GM19193 (cell line): Measurements from ENCODE around the gene ZMYND8.

Experiments
- POLR2A ChIP-seq: IDR thresholded peaks from 4 replicates; pipeline ENCODE4 v1.6.1; 2011; ENCODE audit not compliant: insufficient read depth, insufficient read length; ENCODE audit errors: extremely low read depth

ZMYND8 gene

DNA sequence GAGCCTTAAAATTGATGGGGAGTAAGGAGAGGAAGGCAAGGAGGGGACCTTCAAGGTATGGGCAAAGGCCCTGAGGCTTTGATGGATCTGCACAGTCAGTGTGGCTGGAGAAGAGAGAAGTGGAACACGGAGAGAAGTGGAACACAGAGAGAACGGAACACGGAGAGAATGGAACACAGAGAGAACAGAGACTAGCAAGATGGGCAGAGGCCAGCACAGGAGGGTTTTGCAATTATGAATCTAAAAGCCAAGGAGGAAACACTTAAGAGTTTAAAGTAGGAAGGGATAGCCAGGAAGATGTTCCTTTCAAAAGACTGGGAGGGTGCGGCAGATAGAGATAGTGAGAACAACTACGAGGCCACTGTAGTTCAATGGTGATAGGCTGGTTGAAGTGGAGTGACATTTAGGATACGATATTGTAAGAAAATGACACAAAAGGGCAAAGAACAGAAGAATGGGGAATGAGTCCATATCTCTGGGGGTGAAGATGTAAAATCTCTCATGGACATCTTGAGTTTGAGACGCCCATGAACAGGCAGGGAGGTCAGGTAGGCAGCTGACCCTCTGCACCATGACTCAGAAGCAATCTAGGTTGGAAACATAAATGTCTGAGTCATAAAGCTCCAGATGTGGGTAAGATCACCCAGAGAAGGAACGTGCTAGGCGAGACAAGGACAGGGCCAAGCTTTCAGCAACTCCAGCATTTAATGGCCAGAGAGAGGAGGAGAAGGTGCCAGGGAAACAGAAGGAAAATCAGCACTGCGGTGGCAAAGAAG, 25.4 kb downstream of the ZMYND8 start:
- TF ChIP-seq POLR2A = no peak

GRCh38 chr20:47330071-47330470, 26.4 kb downstream of the ZMYND8 start:
- TF ChIP-seq POLR2A = no peak

DNA sequence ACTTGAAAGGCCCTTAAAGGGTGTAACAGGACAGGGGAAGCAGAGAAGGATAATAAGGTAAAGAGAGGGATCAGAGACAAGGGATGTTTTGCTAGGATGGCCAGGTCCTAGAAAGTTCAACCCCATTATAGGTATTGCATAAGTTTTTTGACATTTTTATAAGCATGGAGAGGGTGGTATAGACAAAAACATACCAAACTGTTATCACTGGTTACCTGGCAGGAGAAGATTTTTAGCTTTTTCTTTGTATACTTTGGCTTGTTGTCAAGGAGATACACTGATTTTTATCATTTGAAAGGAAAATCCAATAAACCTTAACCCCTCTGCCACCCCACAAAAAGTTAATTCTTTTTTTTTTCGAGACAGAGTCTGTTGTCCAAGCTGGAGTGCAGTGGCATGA, 28.4 kb downstream of the ZMYND8 start:
- no peak for TF ChIP-seq POLR2A

DNA sequence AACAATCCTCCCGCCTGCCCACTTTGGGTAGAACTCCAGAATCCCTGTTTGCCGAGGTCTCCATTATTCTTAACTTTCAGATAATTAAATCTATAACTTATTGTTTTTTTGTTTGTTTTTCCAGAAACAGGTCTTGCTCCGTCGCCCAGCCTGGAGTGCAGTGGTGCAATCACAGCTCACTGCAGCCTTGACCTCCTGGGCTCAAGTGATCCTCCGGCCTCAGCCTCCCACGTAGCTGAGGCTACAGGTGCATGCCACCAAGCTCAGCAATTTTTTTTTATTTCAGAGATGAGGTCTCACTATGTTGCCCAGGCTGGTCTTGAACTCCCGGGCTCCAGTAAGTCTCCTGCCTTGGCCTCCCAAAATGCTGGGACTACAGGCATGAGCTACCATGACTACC, 28.8 kb downstream of the ZMYND8 start:
- TF ChIP-seq POLR2A = no peak

DNA sequence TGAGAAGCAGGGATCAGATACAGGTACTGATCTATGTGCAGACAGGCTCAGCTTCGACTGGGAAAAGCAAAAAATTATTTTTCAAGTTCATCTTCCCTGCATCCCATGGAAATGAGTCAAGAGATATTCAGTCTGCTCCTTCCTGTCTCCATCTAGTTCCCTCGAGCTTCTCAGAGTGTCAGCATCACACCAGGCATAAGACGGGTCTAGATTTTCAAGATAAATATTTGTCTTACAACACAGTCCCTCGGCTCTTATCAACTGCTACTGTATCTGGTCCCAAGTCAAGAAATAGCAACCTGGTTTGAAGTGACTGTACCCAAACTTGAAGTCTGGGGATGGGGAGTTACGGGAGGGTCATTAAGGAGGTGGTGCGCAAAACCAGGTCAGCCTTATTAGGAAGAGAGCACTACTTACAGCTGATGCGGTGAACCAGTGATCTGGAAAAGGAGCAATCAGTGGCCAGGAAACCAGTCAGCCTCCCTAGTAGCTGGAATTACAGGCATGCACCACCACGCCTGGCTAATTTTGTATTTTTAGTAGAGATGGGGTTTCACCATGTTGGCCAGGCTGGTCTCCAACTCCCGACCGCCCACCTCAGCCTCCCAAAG, 29.7 kb downstream of the ZMYND8 start:
- no peak for TF ChIP-seq POLR2A

DNA sequence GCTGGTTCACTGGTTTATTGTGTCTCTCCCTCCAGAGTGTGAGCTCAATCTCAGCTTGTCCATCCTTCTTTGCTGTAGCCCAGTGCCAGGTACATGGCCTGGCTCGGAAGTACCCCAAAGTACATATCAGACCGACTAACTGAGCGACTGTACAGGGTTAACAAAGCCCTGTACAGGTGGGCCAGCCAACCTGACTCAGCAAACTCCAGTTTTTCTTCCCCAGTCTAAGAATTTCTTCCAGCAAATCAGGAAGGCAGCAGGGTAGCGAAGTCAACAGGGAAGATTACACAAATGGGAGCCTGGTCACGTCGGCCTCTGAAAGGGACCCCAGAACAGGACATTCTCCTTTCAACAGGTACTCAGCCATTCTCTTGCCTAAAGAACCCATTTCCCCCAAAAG, 31.3 kb downstream of the ZMYND8 start:
- TF ChIP-seq POLR2A = no peak

DNA sequence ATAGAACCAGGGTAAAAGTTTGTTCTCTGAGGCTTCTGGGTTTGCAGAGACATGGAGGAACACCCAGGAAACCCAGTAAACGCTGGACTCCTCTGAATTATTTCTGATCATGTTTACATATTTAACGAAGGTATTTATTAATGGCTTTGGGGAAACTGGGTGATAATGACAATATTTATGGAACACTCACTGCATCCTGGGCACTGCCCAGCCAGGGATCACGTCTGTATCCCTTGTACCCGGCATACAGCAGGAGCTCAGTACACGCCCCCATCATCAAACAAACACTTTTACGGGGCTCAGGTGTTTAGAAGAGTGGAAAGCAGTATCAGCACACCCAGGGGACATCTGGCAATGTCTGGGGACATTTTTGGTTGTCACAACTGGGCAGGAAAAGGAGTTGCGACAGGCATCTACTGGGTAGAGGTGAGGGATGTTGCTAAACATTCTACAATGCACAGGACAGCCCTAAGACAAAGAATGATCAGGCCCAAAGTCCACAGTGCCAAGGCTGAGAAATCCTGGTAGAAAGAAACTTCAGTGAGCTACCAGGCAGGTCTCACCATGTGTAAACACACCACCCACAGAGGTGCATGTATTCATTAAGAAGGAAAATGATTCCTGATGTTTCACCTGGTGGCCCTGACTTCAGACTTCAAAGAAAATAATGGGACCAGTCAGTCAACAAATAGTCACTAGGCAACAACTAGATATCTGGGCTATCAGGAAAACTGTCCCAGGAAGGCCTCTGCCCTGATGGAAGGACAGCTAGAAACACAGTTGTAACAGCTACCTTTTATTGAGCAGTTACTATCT, 35.3 kb downstream of the ZMYND8 start:
- no peak for TF ChIP-seq POLR2A

DNA sequence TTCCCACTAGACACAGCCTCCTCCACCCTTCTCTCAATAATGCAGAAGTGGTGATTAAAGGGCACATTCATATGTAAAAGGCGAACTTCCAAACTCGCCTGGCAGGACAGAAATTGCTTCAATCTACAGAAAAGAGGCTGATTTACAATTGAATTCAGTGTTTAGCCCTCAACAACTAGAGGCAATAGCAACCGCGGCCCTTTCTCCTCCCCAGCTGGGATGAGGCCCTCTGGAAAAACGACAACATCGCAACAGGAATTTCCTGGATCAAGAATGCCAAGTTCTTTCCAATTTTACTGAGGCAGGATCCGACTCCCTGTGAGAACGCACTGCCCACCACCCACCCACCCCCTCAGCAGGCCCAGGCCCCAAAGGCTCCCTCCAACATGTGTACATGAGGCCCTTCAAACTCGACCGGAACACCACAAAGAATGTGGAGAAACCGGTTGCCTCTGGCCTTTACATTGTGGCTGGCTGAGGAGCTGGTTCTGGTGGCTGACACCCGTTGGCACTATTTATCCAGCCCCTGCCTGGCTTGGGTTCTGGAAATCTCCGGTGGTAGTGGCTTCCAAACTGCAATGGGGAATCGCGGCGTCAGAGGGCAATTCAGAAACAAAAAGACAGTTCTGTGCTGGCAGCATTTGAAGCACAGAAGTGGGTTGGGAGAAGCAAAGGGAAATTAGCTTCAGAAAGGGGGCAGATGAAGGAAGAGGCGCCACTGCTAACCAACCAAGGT, 36.8 kb downstream of the ZMYND8 start:
- TF ChIP-seq POLR2A = no peak

- no peak for TF ChIP-seq POLR2A
These were observed 37.6 kb downstream of the ZMYND8 start for GRCh38 chr20:47318586-47319516.

- TF ChIP-seq POLR2A = no peak
These were observed 38.4 kb downstream of the ZMYND8 start for GRCh38 chr20:47318027-47318585.

GRCh38 chr20:47317127-47317895, 39.2 kb downstream of the ZMYND8 start:
- no peak for TF ChIP-seq POLR2A

DNA sequence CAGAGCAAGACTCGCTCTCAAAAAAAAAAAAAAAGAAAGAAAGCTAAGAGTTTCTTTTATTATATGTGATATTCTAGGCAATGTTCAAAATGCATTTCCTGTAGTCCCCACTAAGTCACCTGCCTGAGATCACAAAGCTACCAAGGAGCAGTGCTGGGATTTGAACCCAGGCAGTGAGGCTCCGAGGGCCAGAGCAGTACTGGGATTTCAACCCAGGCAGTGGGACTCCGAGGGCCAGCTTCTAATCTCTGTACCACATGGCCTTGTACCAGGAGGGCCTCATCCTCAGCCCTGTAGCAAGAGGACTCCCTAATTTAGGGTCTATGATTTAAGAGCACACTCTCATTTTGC, 39.7 kb downstream of the ZMYND8 start:
- no peak for TF ChIP-seq POLR2A
